ENCODE measurements around the gene USH2A. TPM values are rescaled to one million over a fixed set of nuclear protein-coding genes. Genes with fewer than 3 reads are reported as not detected.

USH2A gene
- total and polyA plus RNA-seq, 11 donors = 0.03 to 4.7 (median 1.7) TPM

DNA sequence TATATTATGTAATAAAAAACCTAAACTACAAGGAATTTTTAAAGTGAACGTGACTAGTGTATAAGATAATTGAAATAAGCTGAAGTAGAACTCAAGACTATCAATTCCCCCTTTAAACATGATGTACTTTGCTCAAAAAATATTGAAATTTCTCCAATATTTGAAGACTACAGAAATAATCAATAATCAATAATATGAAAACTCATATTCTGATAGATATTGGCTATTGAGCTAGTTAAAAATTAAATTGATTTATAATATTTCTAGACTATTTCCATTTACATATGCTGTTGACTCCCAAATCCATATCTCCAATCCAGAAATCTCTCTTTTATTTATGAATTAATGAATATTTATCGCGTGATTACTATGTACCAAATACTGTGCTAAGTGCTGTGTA lies 133.2 kb downstream of the USH2A start:
- H3K27me3 ChIP-seq = no peaks in the 10 kb centered on the region
- intact Hi-C loops (cut with DNase I) = no loop called here
- no peak for ATAC-seq
- H3K36me3 ChIP-seq = no peaks in the 10 kb centered on the region
- no peak overlapping the region for H3K4me3 ChIP-seq
- peaks cover 0 to 8% (median 0%) of the 10 kb centered on the region in 12 donors for H3K9me3 ChIP-seq
- no peak for DNase-seq
- TF ChIP-seq POLR2A (IDR thresholded peaks at IDR 0.05) = no peak
- TF ChIP-seq, protein P1, sequence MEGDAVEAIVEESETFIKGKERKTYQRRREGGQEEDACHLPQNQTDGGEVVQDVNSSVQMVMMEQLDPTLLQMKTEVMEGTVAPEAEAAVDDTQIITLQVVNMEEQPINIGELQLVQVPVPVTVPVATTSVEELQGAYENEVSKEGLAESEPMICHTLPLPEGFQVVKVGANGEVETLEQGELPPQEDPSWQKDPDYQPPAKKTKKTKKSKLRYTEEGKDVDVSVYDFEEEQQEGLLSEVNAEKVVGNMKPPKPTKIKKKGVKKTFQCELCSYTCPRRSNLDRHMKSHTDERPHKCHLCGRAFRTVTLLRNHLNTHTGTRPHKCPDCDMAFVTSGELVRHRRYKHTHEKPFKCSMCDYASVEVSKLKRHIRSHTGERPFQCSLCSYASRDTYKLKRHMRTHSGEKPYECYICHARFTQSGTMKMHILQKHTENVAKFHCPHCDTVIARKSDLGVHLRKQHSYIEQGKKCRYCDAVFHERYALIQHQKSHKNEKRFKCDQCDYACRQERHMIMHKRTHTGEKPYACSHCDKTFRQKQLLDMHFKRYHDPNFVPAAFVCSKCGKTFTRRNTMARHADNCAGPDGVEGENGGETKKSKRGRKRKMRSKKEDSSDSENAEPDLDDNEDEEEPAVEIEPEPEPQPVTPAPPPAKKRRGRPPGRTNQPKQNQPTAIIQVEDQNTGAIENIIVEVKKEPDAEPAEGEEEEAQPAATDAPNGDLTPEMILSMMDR (IDR thresholded peaks at IDR 0.05) = no peak
- WGBS, 4 donors = 44 to 92% (median 66%) methylated on average over 3 of the region's 3 CpGs
- H3K4me1 ChIP-seq = no peaks in the 10 kb centered on the region
- H3K27ac ChIP-seq = no peak overlapping the region

- 61 to 96% (median 76%) methylated on average over 3 of the region's 3 CpGs for WGBS, 4 donors
- Histone ChIP-seq H3K27me3 (no peaks in the 10 kb centered on the region), H3K9me3 (peaks cover 0 to 10% (median 0%) of the 10 kb centered on the region in 12 donors), H3K4me1 (no peaks in the 10 kb centered on the region), H3K4me3 (no peak overlapping the region), H3K36me3 (no peaks in the 10 kb centered on the region), H3K27ac (no peak overlapping the region)
- TF ChIP-seq POLR2A (IDR thresholded peaks at IDR 0.05) = no peak
- TF ChIP-seq, protein P1 (IDR thresholded peaks at IDR 0.05) = no peak
- no peak for ATAC-seq
- intact Hi-C loops (cut with DNase I) = no loop called here
- DNase-seq = no peak
Observed at GRCh38 chr1:216285052-216285451, 138.2 kb downstream of the USH2A start.

DNA sequence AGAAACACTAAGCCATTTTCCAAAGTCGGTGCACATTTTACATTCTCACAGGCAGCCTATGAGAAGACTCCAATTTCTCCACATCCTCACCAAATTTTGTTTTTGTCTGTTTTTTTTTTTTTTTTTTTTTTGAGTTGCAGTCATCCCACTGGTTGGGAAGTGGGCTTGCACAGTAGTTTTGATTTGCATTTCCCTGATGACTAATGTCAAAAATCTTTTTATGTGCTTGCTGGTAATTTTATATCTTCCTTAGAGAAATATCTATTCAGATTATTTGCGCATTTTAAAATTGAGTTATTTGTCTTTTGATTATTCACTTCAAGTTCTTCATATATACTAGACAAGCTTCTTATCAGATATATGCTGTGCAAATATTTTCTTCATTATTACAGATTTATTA lies 141.5 kb downstream of the USH2A start:
- no peak for DNase-seq
- no peak overlapping the region for H3K27ac ChIP-seq
- no peaks in the 10 kb centered on the region for H3K27me3 ChIP-seq
- no peaks in the 10 kb centered on the region for H3K36me3 ChIP-seq
- no peak for TF ChIP-seq POLR2A (IDR thresholded peaks at IDR 0.05)
- TF ChIP-seq, protein P1 (IDR thresholded peaks at IDR 0.05) = no peak
- no peaks in the 10 kb centered on the region for H3K4me1 ChIP-seq
- WGBS, 4 donors = 79 to 88% (median 86%) methylated on average over 2 of the region's 2 CpGs
- intact Hi-C loops (cut with DNase I) = no loop called here
- H3K9me3 ChIP-seq = peaks cover 0 to 10% (median 0%) of the 10 kb centered on the region in 12 donors
- no peak overlapping the region for H3K4me3 ChIP-seq
- ATAC-seq = no peak

DNA sequence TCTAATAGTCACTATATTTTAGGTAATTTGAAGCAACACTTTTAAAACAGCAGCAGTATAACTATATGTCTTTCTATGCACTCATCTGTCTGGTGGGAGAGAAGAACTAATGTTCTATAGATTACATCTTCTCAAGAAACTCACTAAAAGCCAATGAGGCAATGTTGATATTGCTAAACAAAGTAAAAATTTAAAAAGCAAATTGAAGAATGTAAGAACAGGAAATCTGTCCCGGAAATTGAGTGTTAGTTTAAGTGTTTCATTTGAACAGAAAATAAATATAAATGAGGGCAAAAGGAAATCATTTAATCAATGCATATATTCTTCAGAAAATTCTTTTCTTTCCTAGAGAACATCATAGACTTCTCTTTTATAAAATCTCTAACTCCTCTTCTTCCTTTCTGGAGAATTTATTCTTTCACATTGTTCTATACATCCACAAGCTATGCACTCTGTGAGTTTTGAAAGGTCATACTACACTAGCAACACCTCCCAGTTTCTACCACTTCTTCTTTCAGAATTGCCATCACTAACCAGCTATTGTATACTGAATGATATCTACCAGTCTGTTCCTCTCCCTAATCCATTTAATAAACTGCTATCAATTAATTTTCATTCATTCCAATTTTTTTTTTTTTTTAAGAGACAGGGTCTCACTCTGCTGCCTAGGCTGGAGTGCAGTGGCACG lies 153.0 kb downstream of the USH2A start:
- no peak for DNase-seq
- H3K27ac ChIP-seq = no peak overlapping the region
- H3K4me3 ChIP-seq = no peak overlapping the region
- no peaks in the 10 kb centered on the region for H3K36me3 ChIP-seq
- no peaks in the 10 kb centered on the region for H3K4me1 ChIP-seq
- 73 to 79% (median 76%) methylated on average over 2 of the region's 2 CpGs for WGBS, 4 donors
- TF ChIP-seq POLR2A (IDR thresholded peaks at IDR 0.05) = no peak
- TF ChIP-seq, protein P1 (IDR thresholded peaks at IDR 0.05) = no peak
- no peaks in the 10 kb centered on the region for H3K9me3 ChIP-seq
- ATAC-seq = no peak
- intact Hi-C loops (cut with DNase I) = no loop called here
- H3K27me3 ChIP-seq = no peaks in the 10 kb centered on the region
